GM12875 (cell line): ENCODE measurements around the gene TMEM205.
"Not testable (repeated sequence)": the region's sequence is repeated elsewhere in the genome, so short reads cannot be mapped to it uniquely, and the experiment has no call there.

Experiments used
- H3K4me3 ChIP-seq: one replicate; pipeline ENCODE4 v1.5.1; 2011; ENCODE audit warnings: low read depth, low read length, control low read depth
- CTCF ChIP-seq: IDR thresholded peaks from 2 replicates; pipeline ENCODE4 v1.5.1; 2011; ENCODE audit warnings: low read depth, mild to moderate bottlenecking, control low read depth, inconsistent platforms, low read length, moderate library complexity, borderline replicate concordance; ENCODE audit not compliant: insufficient read depth

TMEM205 gene

GRCh38 chr19:11324748-11325389, 21.2 kb downstream of the TMEM205 start:
- no peak overlapping the region for H3K4me3 ChIP-seq
- no peak for TF ChIP-seq CTCF

DNA sequence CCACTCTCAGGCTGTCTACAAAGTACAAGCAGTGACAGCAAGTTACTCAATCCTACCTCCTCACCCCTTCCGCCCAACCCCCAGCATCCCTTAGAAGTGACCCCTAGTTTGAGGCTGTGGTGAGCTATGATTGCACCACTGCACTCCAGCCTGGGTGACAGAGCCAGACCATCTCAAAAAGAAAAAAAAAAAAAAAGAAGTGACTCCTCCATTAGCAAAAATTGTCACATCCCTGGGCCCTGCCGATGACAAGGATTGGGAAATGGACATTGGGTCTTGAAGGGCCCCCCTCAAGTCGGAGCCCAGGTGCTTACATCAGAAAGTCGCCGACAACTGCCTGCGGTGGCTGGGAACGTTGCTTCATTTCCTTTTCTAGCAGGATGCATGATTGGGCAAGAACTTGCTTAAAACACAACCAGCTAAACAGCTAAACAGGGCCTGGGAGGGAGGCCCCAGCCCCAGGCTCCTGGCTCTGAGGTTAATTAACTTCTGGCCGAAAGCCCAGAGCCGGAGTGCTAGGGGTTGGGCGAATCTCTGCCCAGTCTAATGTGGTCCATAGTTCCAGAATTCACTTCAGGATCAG, 21.9 kb downstream of the TMEM205 start:
- H3K4me3 ChIP-seq, result no peak overlapping the region
- TF ChIP-seq CTCF, result no peak

- TF ChIP-seq CTCF, result no peak
- no peak overlapping the region for H3K4me3 ChIP-seq
Observed at GRCh38 chr19:11323601-11324078, 22.4 kb downstream of the TMEM205 start.

DNA sequence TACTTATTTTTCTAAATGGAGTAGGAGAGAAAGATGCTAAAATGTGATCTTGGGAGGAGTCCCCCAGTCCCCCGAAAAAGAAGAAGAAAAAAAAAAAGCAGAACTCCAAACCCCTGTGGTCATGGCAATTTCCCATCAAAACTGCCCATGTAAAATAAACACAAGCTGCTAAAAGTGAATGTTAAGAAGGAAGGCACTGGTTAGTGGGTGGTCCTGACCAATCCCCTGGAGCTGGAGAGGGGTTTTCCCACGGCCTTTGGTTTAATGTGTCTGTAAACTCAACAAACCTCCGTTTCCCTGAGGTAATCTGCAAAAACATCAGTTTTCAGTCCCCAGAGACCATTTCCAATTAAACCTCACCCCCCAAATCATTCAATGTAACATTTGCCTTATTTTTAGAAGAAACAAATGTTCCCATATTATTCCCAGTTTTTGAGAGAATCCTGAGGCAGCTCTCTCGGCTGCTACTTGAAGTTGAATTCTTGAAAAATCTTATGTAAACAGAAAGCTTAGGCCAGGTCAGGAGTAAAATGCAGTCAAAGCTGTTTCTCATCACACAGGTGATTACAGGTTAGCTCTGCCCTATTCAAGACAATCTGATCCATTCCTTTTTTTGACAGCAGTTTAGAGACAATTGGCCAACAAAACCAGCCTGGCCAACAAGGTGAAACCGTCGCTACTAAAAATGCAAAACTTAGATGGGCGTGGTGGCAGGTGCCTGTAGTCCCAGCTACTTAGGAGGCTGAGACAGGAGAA, 23.6 kb downstream of the TMEM205 start:
- TF ChIP-seq CTCF, result no peak
- H3K4me3 ChIP-seq, result no peak overlapping the region

- H3K4me3 ChIP-seq, result no peak overlapping the region
- TF ChIP-seq CTCF, result peak; percentile 5; the same call in 1 of the 2 replicates
Observed at GRCh38 chr19:11321191-11322126, 24.6 kb downstream of the TMEM205 start.

DNA sequence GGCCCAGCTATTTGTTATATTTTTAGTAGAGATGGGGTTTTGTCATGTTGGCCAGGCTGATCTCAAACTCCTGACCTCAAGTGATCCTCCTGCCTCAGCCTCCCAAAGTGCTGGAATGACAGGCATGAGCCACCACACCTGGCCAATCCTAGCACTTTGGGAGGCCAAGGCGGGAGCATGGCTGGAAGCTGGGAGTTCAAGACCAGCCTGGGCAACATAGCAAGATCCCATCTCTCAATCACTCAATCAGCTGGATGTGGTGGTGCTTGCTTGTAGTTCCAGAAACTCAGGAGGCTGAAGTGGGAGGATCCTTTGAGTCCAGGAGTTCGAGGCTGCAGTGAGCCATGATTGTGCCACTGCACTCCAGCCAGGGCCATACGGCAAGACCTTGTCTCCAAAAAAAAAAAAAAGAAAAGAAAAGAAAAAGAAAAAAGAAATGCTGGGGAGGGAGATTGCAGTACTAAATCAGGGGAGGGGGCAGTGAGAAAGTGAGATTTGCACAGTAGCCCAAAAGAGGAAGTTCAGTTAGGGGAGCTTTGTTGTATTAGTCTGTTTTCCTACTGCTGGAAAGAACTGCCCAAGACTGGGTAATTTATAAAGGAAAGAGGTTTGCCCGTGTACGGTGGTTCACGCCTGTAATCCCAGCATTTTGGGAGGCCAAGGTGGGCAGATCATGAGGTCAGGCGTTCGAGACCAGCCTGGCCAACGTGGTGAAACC, 25.6 kb downstream of the TMEM205 start:
- not testable (repeated sequence) for H3K4me3 ChIP-seq

DNA sequence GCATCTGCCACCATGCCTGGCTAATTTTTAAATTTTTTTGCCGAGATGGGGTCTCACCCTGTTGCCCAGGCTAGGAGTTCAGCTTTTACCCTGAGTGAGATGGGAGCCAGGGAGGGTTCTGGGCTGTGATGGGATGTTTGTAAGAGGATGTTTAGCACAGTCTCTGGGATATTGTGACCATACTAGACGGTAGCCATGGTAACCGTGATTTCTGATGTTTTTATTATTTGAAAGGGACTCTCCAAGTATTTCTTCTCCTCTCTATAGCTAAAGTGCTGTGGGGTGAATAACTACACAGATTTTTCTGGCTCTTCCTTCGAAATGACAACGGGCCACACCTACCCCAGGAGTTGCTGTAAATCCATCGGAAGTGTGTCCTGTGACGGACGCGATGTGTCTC, 39.7 kb downstream of the TMEM205 start:
- H3K4me3 ChIP-seq, result no peak overlapping the region
- TF ChIP-seq CTCF, result no peak
